ENCODE measurements around the gene STXBP1.
"Not testable (repeated sequence)": the region's sequence is repeated elsewhere in the genome, so short reads cannot be mapped to it uniquely, and the experiment has no call there.

STXBP1 gene

DNA sequence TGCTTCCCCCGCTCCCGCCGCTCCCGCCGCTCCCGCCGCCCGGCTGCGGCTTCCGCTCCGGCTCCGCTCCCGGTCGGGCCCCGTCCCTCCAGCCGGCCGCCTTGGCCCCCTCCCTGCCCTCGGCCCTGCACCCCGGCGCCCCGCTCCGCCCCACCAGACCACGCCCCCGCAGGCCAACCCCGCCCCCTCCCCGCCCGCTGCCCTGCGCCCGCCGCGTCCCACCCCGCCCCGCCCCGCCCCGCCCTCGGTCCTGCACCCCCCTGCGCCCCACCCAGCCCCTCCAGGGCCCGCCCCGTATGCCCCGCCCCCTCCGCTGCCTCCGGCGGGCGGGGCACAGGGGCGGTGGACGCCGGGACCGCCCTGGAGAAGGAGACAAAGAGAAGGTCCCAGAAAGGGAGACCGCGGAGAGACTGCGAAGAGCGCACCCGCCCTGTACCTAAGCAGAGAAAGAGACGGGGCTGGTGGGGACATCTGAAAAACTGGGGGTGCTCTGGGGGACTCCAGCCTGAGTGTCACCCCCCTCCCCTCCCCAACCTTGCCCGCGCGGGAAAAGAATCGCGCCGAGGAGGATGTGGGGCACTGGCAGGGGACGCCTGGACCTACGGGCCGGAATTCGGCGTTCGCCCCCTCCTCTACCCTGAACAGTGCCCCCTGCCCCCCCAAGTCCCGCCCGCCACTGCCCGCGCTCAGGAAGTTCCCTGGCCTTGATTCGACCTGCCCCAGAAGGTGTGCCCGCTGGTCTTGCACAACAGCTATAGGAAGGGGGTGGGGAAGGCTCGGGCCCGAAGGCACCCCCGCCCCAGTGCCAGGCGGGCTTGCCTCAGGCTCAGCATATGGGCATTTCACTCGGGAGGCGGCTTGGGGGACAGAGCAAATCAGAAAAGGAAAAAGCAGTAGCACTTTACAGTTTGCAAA is 42.8 kb upstream of the STXBP1 start:
- Histone ChIP-seq H3K9me3 (ENCODE audit: control insufficient read depth, low read length) (no peaks in the 10 kb centered on the region), H3K27ac (ENCODE audit: insufficient read depth, low read length, poor library complexity, severe bottlenecking) (peak overlapping the region; percentile 61), H3K36me3 (ENCODE audit: control insufficient read depth, insufficient read depth, low read length) (no peaks in the 10 kb centered on the region), H3K27me3 (replicated peaks; ENCODE audit: control insufficient read depth, insufficient read depth, low read length, poor library complexity, severe bottlenecking) (no peaks in the 10 kb centered on the region), H3K4me3 (ENCODE audit: insufficient read depth, low read depth, low read length, poor library complexity, severe bottlenecking) (peak overlapping the region; percentile 70), H3K4me1 (ENCODE audit: control insufficient read depth, insufficient read depth, low read length, poor library complexity, severe bottlenecking) (peaks cover 26% of the 10 kb centered on the region)
- peak; percentile 71 to 76 (median 71) for DNase-seq

DNA sequence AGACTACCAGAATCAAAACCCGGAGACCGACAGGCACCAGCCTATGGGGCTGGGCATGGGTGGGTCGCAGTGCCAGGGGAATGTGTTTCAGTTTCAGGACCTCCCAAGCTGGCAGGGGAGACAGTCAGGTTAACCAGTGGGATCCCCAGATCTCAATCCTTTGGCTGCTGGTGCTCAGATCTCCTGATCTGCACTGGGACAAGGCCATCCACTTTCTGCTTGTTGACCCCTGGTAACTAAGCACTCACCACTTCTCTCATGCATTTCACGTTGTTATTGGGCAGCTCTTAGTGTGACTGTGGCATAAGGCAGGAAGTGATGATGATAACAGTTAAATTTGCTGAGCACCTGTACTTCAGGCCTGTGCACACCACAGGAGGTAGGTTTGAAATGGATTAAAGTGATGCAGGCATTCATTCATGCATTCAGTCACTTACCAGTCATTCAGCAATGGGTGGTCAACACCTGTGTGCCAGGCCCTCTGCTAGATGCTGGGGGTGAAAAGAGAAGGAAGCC is 42.1 kb upstream of the STXBP1 start:
- H3K4me3 ChIP-seq (ENCODE audit: insufficient read depth, low read depth, low read length, poor library complexity, severe bottlenecking), result peak overlapping the region; percentile 70
- H3K4me1 ChIP-seq (ENCODE audit: control insufficient read depth, insufficient read depth, low read length, poor library complexity, severe bottlenecking), result peaks cover 26% of the 10 kb centered on the region
- DNase-seq, result peak in 1 of 3 donors; percentile 18
- H3K27ac ChIP-seq (ENCODE audit: insufficient read depth, low read length, poor library complexity, severe bottlenecking), result peak overlapping the region; percentile 61
- H3K9me3 ChIP-seq (ENCODE audit: control insufficient read depth, low read length), result no peaks in the 10 kb centered on the region
- no peaks in the 10 kb centered on the region for H3K36me3 ChIP-seq (ENCODE audit: control insufficient read depth, insufficient read depth, low read length)
- H3K27me3 ChIP-seq (replicated peaks; ENCODE audit: control insufficient read depth, insufficient read depth, low read length, poor library complexity, severe bottlenecking), result no peaks in the 10 kb centered on the region

DNA sequence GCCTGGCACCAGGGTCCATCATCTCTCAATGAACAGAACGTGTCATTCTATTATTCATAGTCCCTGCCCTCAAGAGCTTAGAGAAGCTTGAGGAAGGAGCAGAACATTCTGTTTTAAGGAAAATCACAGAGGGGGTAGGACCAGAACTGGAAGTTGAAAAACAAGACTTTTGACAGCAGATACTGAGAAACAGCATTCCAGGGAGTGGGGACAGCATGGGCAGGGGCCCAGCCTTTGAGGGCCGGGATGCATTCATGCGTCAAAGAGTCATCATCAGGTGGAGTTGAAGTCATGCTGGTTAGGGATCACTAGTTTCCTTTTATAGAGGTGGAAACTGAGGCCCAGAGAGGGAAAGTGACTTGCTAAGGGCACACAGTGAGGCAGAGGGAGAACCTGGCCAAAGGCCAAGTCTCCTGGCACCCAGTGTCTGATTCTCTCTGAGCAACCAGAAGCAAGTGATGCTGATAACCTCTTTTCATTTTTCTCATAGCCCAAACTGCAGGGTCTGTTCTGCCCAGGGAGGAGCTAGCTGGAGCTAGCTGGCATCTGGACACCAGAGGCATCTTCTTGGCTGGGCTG is 41.5 kb upstream of the STXBP1 start:
- no peaks in the 10 kb centered on the region for H3K27me3 ChIP-seq (replicated peaks; ENCODE audit: control insufficient read depth, insufficient read depth, low read length, poor library complexity, severe bottlenecking)
- no peak overlapping the region for H3K4me3 ChIP-seq (ENCODE audit: insufficient read depth, low read depth, low read length, poor library complexity, severe bottlenecking)
- peaks cover 26% of the 10 kb centered on the region for H3K4me1 ChIP-seq (ENCODE audit: control insufficient read depth, insufficient read depth, low read length, poor library complexity, severe bottlenecking)
- no peak for DNase-seq
- no peaks in the 10 kb centered on the region for H3K9me3 ChIP-seq (ENCODE audit: control insufficient read depth, low read length)
- H3K36me3 ChIP-seq (ENCODE audit: control insufficient read depth, insufficient read depth, low read length), result no peaks in the 10 kb centered on the region
- H3K27ac ChIP-seq (ENCODE audit: insufficient read depth, low read length, poor library complexity, severe bottlenecking), result no peak overlapping the region

DNA sequence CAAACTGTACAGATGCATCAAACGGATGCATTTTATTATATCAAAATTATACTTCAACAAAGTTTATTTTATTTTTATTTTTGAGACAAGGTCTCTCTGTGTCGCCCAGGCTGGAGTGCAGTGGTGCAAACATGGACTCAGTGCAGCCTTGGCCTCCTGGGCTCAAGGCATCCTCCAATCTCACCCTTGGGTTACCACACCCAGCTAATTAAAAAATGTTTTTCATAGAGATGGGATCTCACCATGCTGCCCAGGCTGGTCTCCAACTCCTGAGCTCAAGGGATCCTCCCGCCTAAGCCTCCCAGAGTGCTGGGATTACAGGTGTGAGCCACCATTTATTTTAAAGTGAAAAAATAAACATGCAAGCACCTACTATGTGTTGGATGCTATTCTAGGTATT is 40.1 kb upstream of the STXBP1 start:
- Histone ChIP-seq H3K4me3 (ENCODE audit: insufficient read depth, low read depth, low read length, poor library complexity, severe bottlenecking) (no peak overlapping the region), H3K27ac (ENCODE audit: insufficient read depth, low read length, poor library complexity, severe bottlenecking) (no peak overlapping the region), H3K27me3 (replicated peaks; ENCODE audit: control insufficient read depth, insufficient read depth, low read length, poor library complexity, severe bottlenecking) (no peaks in the 10 kb centered on the region), H3K36me3 (ENCODE audit: control insufficient read depth, insufficient read depth, low read length) (no peaks in the 10 kb centered on the region), H3K9me3 (ENCODE audit: control insufficient read depth, low read length) (no peaks in the 10 kb centered on the region), H3K4me1 (ENCODE audit: control insufficient read depth, insufficient read depth, low read length, poor library complexity, severe bottlenecking) (peaks cover 25% of the 10 kb centered on the region)
- DNase-seq, result no peak

DNA sequence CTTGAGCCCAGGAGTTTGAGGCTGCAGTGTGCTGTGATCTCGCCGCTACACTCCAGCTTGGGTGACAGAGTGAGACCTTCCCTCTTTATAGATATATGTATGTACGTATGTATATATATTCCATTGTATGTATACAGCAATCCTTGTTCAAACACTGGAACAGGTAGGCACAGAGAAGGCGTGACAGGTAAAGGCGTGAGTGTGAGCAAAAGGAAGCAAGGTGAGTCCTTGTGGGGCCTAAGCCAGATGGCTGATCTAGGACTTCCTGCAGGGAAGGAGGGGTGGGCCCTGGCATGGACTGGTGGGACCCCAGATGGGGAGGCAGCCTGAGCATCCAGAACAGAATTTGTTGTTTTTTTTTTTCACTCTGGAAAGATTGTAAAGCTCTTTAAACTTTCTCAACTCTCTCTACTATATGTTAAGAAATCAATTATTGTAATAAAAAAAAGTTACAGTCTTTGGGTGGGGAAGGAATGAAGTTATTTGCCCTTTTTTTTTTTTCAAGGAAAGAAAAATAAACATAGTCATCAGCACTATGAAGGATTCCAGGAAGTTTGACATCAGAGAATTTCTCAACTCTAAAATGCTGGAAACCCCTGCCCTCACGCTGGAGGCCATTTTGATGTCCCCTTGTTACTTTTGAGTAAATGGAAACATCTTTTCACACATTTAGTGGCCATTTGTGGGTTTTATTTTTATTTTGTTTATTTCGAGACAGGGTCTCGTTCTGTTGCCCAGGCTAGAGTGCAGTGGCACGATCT is 38.9 kb upstream of the STXBP1 start:
- Histone ChIP-seq H3K36me3 (ENCODE audit: control insufficient read depth, insufficient read depth, low read length) (no peaks in the 10 kb centered on the region), H3K4me3 (ENCODE audit: insufficient read depth, low read depth, low read length, poor library complexity, severe bottlenecking) (no peak overlapping the region), H3K27ac (ENCODE audit: insufficient read depth, low read length, poor library complexity, severe bottlenecking) (no peak overlapping the region), H3K9me3 (ENCODE audit: control insufficient read depth, low read length) (no peaks in the 10 kb centered on the region), H3K4me1 (ENCODE audit: control insufficient read depth, insufficient read depth, low read length, poor library complexity, severe bottlenecking) (peaks cover 14% of the 10 kb centered on the region), H3K27me3 (replicated peaks; ENCODE audit: control insufficient read depth, insufficient read depth, low read length, poor library complexity, severe bottlenecking) (no peaks in the 10 kb centered on the region)
- DNase-seq, result no peak

DNA sequence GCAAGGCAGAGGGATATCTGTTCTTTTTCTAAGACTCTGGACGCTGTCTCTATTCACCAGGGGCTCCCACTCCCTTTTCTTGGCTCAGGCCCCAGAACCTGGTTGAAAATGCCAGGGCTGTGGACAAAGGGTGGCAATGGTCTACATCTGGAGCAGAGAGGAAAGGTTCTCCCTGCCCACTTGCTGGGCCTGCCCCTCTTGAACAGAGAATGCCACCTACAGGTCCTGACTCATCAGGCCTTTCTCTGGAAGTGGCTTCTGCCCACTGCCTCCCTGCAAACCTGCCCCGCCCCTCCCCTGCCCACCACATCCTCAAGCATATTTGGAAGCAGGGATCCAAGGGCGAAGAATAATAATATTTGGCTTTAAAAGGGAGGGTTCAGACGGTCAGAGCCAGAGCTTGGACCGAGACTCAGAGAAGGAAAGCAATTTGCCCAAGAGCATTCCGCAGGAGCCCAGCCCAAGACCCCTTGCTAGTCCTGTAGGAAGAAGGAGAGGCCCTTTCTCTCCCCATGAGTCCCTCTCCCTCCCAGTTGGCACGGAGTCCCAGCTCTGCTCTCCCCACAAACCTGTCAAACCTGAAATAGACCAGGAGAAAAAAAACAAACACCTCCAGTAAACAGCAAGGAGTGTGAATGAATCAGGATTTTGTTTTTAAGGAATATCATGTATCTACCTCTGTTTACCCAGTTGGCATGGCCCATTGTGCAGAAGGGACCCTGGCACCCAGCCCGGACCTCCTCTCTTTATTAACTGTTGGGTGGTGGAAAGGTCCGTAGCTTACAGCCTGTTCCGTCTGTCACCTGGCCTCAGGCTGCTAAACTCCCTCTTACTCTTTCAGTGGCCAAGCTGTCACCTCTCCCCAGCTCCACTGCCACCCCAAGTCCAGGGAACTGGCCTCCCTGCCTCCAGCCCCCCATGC is 37.7 kb upstream of the STXBP1 start:
- no peak for DNase-seq
- Histone ChIP-seq H3K27ac (ENCODE audit: insufficient read depth, low read length, poor library complexity, severe bottlenecking) (no peak overlapping the region), H3K9me3 (ENCODE audit: control insufficient read depth, low read length) (no peaks in the 10 kb centered on the region), H3K4me1 (ENCODE audit: control insufficient read depth, insufficient read depth, low read length, poor library complexity, severe bottlenecking) (peaks cover 18% of the 10 kb centered on the region), H3K4me3 (ENCODE audit: insufficient read depth, low read depth, low read length, poor library complexity, severe bottlenecking) (no peak overlapping the region), H3K27me3 (replicated peaks; ENCODE audit: control insufficient read depth, insufficient read depth, low read length, poor library complexity, severe bottlenecking) (no peaks in the 10 kb centered on the region), H3K36me3 (ENCODE audit: control insufficient read depth, insufficient read depth, low read length) (no peaks in the 10 kb centered on the region)

GRCh38 chr9:127575875-127576778 is 36.0 kb upstream of the STXBP1 start:
- Histone ChIP-seq H3K27me3 (replicated peaks; ENCODE audit: control insufficient read depth, insufficient read depth, low read length, poor library complexity, severe bottlenecking) (no peaks in the 10 kb centered on the region), H3K4me1 (ENCODE audit: control insufficient read depth, insufficient read depth, low read length, poor library complexity, severe bottlenecking) (peaks cover 14% of the 10 kb centered on the region), H3K27ac (ENCODE audit: insufficient read depth, low read length, poor library complexity, severe bottlenecking) (no peak overlapping the region), H3K36me3 (ENCODE audit: control insufficient read depth, insufficient read depth, low read length) (no peaks in the 10 kb centered on the region), H3K9me3 (ENCODE audit: control insufficient read depth, low read length) (no peaks in the 10 kb centered on the region), H3K4me3 (ENCODE audit: insufficient read depth, low read depth, low read length, poor library complexity, severe bottlenecking) (no peak overlapping the region)
- DNase-seq, result no peak

DNA sequence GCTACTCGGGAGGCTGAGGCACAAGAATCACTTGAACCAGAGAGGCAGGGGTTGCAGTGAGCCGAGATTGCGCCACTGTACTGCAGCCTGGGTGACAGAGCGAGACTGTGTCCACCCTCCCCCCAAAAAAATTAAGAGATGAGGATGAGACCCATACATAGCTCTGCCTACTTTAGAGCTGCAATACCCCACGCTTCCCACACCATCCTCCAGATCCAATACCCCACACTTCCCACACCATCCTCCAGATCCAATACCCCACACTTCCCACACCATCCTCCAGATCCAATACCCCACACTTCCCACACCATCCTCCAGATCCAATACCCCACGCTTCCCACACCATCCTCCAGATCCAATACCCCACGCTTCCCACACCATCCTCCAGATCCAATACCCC is 34.9 kb upstream of the STXBP1 start:
- not testable (repeated sequence) for H3K4me3 ChIP-seq (ENCODE audit: insufficient read depth, low read depth, low read length, poor library complexity, severe bottlenecking); DNase-seq; H3K9me3 ChIP-seq (ENCODE audit: control insufficient read depth, low read length); H3K36me3 ChIP-seq (ENCODE audit: control insufficient read depth, insufficient read depth, low read length); H3K27ac ChIP-seq (ENCODE audit: insufficient read depth, low read length, poor library complexity, severe bottlenecking); H3K27me3 ChIP-seq (replicated peaks; ENCODE audit: control insufficient read depth, insufficient read depth, low read length, poor library complexity, severe bottlenecking)
- peaks cover 14% of the 10 kb centered on the region for H3K4me1 ChIP-seq (ENCODE audit: control insufficient read depth, insufficient read depth, low read length, poor library complexity, severe bottlenecking)

- H3K27ac ChIP-seq (ENCODE audit: insufficient read depth, low read length, poor library complexity, severe bottlenecking), result peak overlapping the region; percentile 47
Observed at GRCh38 chr9:127578627-127578951, 33.5 kb upstream of the STXBP1 start.

More at GRCh38 chr9:127578627-127578951, 33.5 kb upstream of the STXBP1 start:
- no peaks in the 10 kb centered on the region for H3K36me3 ChIP-seq (ENCODE audit: control insufficient read depth, insufficient read depth, low read length)
- peaks cover 14% of the 10 kb centered on the region for H3K4me1 ChIP-seq (ENCODE audit: control insufficient read depth, insufficient read depth, low read length, poor library complexity, severe bottlenecking)
- no peak overlapping the region for H3K4me3 ChIP-seq (ENCODE audit: insufficient read depth, low read depth, low read length, poor library complexity, severe bottlenecking)
- no peaks in the 10 kb centered on the region for H3K27me3 ChIP-seq (replicated peaks; ENCODE audit: control insufficient read depth, insufficient read depth, low read length, poor library complexity, severe bottlenecking)
- no peaks in the 10 kb centered on the region for H3K9me3 ChIP-seq (ENCODE audit: control insufficient read depth, low read length)
- no peak for DNase-seq
